IgD-negative memory B cell (primary cell): ENCODE data around the gene LRP2BP. TPM values are rescaled to one million over a fixed set of nuclear protein-coding genes. Genes with fewer than 3 reads are reported as not detected.

Source experiments
- H3K27ac Mint-ChIP-seq, 3 donors: one replicate each; pipeline ENCODE4 v1.8.0; 2020 to 2022; ENCODE audit warnings: mild to moderate bottlenecking in 3 of 3, mixed read lengths in 3 of 3, moderate library complexity in 1 of 3
- H3K27me3 Mint-ChIP-seq: one replicate; pipeline ENCODE4 v1.8.0; 2021; ENCODE audit warnings: mixed read lengths
- H3K36me3 Mint-ChIP-seq: one replicate; pipeline ENCODE4 v1.8.0; 2020; ENCODE audit warnings: mild to moderate bottlenecking, mixed read lengths
- H3K4me1 Mint-ChIP-seq, 3 donors: one replicate each; pipeline ENCODE4 v1.8.0; 2020 to 2022; ENCODE audit warnings: mixed read lengths in 3 of 3, mild to moderate bottlenecking in 1 of 3
- H3K4me3 Mint-ChIP-seq, 4 donors: one replicate each; pipeline ENCODE4 v1.8.0; 2020 to 2022; ENCODE audit warnings: mild to moderate bottlenecking in 4 of 4, mixed read lengths in 4 of 4, moderate library complexity in 3 of 4
- H3K9me3 Mint-ChIP-seq, 3 donors: one replicate each; pipeline ENCODE4 v1.8.0; 2020 to 2021; ENCODE audit warnings: mixed read lengths in 3 of 3, mild to moderate bottlenecking in 1 of 3
- polyA plus RNA-seq: library from polyadenylated mRNA; unstranded; fragments of 300-500 nt; fragmentation: Illumina TruSeq; gene quantifications from one replicate; pipeline ENCODE4 v1.2.3, GENCODE V29; 2021

The LRP2BP gene
- polyA plus RNA-seq, 1 donor from 2014 or later, result 0.89 TPM

DNA sequence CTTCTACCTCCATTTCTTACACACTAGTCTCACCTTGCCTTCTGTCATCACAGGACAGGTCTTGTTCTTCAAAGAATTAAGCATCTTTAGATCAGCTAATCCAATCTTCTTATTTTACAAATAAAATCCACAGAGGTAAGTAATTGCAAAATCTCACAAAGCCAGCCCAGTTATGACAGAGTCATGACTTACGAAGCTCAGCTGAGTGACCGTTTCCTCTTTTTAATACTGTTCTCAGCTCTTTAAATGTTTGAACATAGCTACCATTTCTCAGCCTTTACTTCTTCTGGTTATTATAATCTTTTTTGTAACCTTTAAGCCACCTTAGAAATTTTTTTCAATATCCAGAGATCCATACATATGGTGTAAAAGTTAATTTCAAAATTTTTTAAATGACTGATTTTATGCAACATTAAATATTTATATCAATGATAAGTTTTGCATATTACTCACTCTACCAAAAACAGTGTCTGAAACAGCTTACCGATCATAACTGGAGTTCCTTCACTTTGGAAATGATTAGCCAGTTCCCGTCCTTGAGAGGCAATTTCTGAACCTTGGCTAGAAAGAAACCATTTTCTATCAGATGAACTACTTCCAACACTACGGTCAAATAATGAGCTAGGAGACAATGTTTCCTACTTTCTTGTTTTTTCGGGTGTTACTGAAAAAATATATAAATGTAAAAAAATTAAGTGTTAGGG, 9.7 kb upstream of the LRP2BP start:
- Mint-ChIP-seq H3K27me3 (no peaks in the 10 kb centered on the region), H3K27ac (peak overlapping the region in 1 of 3 donors; percentile 64), H3K4me3 (no peak overlapping the region), H3K9me3 (no peaks in the 10 kb centered on the region), H3K36me3 (peaks cover 19% of the 10 kb centered on the region), H3K4me1 (peaks cover 3 to 7% (median 6%) of the 10 kb centered on the region in 3 donors)

DNA sequence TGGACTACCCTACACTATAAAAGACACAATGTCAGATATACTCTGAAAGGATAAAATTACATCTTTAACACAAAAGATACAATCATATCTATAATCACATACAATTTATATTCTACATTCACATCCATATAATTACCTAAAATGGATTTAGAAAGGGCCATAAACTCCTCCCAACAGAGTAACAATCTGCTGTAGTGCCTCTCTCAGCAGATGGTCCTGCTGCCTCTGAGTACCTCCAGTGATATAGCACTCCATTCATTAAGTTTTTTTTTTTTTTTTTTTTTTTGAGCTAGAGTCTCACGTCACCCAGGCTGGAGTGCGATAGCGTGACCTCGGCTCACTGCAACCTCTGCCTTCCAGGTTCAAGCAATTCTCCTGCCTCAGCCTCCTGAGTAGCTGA, 8.3 kb upstream of the LRP2BP start:
- Mint-ChIP-seq H3K4me3 (no peak overlapping the region), H3K36me3 (peaks cover 16% of the 10 kb centered on the region), H3K9me3 (no peaks in the 10 kb centered on the region), H3K27ac (no peak overlapping the region), H3K27me3 (no peaks in the 10 kb centered on the region), H3K4me1 (peaks cover 4 to 7% (median 6%) of the 10 kb centered on the region in 3 donors)

- H3K4me3 Mint-ChIP-seq, result peak overlapping the region in 1 of 4 donors; percentile 98
- peak overlapping the region in 1 of 3 donors; percentile 98 for H3K27ac Mint-ChIP-seq
- H3K36me3 Mint-ChIP-seq, result peaks cover 6% of the 10 kb centered on the region
- H3K27me3 Mint-ChIP-seq, result no peaks in the 10 kb centered on the region
- peaks cover 22 to 27% (median 25%) of the 10 kb centered on the region in 3 donors for H3K4me1 Mint-ChIP-seq
- no peaks in the 10 kb centered on the region for H3K9me3 Mint-ChIP-seq
These were observed 3.7 kb upstream of the LRP2BP start for GRCh38 chr4:185399466-185399865.

DNA sequence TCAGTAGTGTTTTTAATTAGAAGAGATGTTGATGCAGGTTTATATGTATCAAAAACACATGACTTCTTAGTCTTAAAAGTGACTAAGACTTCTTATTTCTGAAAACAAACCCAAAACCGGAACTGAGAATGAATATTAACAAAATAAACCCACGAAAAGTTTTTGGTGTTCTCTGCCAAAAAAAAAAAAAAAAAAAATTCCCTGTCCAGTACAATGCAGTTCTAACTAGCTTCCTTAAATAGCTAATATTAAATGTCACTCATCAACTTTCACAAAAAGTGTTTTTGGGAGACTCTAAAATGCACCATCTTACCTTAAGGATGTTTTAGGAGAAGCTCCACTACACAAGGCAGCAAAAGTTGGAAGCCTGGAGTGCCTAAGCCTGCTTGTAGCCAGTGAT, 2.9 kb upstream of the LRP2BP start:
- Mint-ChIP-seq H3K4me1 (peaks cover 25 to 32% (median 27%) of the 10 kb centered on the region in 3 donors), H3K4me3 (peak overlapping the region in 2 of 4 donors; percentile 39 to 98), H3K9me3 (no peaks in the 10 kb centered on the region), H3K27me3 (no peaks in the 10 kb centered on the region), H3K36me3 (peaks cover 4% of the 10 kb centered on the region), H3K27ac (peak overlapping the region in 2 of 3 donors; percentile 31 to 98)

- no peaks in the 10 kb centered on the region for H3K9me3 Mint-ChIP-seq
- no peaks in the 10 kb centered on the region for H3K27me3 Mint-ChIP-seq
- peaks cover 35 to 42% (median 38%) of the 10 kb centered on the region in 3 donors for H3K4me1 Mint-ChIP-seq
- H3K27ac Mint-ChIP-seq, result peak within 1 kb of the TSS; percentile 94 to 98 (median 98)
- H3K36me3 Mint-ChIP-seq, result peaks cover 4% of the 10 kb centered on the region
- H3K4me3 Mint-ChIP-seq, result peak within 1 kb of the TSS; percentile 95 to 98 (median 96)
These were observed 1.1 kb upstream of the LRP2BP start, which contains the start of gene ANKRD37 for GRCh38 chr4:185396724-185397385. Gene ANKRD37, plus strand, starts transcription at chr4:185396841. Its CDS starts 83 bp downstream, at chr4:185396924.

DNA sequence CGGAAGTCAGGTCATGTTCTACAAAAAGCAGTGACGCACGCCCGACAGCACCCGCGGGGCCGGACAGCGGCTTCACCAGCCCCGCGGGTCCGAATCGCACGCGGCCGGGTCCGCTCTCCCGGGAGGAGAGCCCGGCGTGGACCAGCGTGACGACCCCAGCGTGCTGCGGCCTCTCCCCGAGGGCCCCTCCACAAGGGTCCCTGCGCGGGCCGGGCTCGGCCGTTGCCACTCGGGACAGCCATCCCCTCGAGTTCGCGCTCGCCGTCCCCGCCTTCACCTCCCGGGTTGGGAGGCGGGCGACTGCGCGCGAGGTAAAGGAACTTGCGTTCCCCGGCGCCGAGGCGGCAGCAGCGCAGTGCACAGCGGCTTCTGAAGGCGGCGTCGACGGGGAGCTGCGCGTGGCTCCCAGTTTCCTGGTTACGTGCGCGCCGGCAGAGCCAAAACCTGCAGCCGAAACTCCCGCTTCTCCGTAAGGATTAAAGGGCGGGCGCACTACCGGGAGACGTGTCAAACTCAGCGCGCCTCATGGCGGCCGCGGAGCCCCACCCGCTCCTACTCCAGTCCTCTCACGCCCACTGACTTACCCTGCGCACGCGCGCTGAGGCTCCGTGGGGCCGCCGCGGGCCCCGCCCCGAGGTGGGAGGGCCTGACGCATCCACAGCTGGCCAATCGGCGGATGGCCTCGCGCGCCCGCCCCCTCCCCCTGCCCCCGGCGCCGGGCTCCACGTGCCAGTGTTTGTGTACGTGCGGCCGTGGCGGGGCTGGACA, 416 bp upstream of the LRP2BP start:
- peaks cover 3% of the 10 kb centered on the region for H3K36me3 Mint-ChIP-seq
- peaks cover 38 to 42% (median 42%) of the 10 kb centered on the region in 3 donors for H3K4me1 Mint-ChIP-seq

DNA sequence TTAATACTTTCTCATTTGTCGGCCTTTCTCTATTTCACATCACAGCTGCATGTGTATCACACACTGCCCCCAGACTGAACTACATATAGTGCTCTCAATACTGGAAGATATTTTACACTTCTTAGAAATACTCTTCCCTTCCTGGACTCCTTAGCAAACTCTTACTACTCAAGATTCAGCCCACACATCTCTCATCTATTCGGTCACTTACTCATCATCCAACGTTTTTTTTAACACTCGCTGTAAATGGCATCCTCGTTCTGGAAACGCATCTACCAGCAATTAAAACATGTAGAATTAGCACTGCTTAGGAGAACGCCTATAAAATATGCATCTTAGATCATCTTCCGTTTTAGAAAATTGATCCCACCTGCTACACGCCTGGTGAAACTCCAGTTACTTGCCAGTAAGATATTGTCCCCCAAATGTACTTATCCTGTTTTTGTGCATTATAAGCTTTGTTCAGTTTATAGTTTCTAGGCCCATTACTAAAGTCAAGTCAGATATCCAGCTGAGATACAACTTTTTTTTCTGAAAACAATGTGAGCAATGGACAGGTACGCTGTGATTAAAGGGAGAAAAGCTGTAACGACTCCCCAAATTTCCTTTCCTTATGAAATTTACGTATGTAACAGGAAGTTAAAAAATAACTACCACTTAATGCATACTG, 1.0 kb downstream of the LRP2BP start:
- peaks cover 39 to 44% (median 42%) of the 10 kb centered on the region in 3 donors for H3K4me1 Mint-ChIP-seq
- H3K27me3 Mint-ChIP-seq, result no peaks in the 10 kb centered on the region
- H3K27ac Mint-ChIP-seq, result peak overlapping the region; percentile 74 to 98 (median 94)
- H3K4me3 Mint-ChIP-seq, result peak overlapping the region; percentile 95 to 98 (median 96)
- H3K9me3 Mint-ChIP-seq, result no peaks in the 10 kb centered on the region
- H3K36me3 Mint-ChIP-seq, result no peaks in the 10 kb centered on the region

More for the DNA sequence above, 416 bp upstream of the LRP2BP start:
- Mint-ChIP-seq H3K27me3 (no peaks in the 10 kb centered on the region), H3K27ac (peak overlapping the region; percentile 94 to 98 (median 98)), H3K4me3 (peak overlapping the region; percentile 95 to 98 (median 96)), H3K9me3 (no peaks in the 10 kb centered on the region)

DNA sequence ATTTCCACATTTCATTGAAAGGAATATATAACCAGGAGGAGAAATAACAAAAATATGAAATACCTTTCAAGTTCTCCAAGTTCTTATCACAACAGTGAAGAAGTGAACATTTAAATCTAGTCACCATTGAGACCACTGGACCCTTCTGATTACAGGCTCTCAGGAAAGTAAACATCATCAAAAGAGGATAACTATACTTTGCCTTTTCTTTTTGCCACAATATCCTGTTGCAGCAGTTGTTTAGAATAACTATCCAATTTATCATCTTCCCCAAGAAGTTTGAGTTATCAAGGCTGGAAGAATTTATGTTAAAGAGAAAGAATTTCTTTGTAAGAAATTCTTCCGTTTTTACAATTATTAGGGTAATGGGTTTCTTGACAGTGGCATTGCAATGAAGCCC, 3.6 kb downstream of the LRP2BP start:
- no peaks in the 10 kb centered on the region for H3K9me3 Mint-ChIP-seq
- H3K4me3 Mint-ChIP-seq, result peak overlapping the region in 1 of 4 donors; percentile 52
- no peaks in the 10 kb centered on the region for H3K27me3 Mint-ChIP-seq
- peaks cover 26 to 30% (median 29%) of the 10 kb centered on the region in 3 donors for H3K4me1 Mint-ChIP-seq
- H3K27ac Mint-ChIP-seq, result peak overlapping the region in 2 of 3 donors; percentile 16 to 34
- H3K36me3 Mint-ChIP-seq, result peaks cover 2% of the 10 kb centered on the region

- H3K4me3 Mint-ChIP-seq, result peak overlapping the region in 1 of 4 donors; percentile 52
- no peaks in the 10 kb centered on the region for H3K27me3 Mint-ChIP-seq
- H3K9me3 Mint-ChIP-seq, result no peaks in the 10 kb centered on the region
- peaks cover 2% of the 10 kb centered on the region for H3K36me3 Mint-ChIP-seq
- H3K27ac Mint-ChIP-seq, result no peak overlapping the region
- peaks cover 23 to 30% (median 28%) of the 10 kb centered on the region in 3 donors for H3K4me1 Mint-ChIP-seq
These were observed 4.8 kb downstream of the LRP2BP start for GRCh38 chr4:185390941-185391340.

GRCh38 chr4:185387957-185388356, 7.8 kb downstream of the LRP2BP start:
- Mint-ChIP-seq H3K4me1 (peaks cover 4 to 20% (median 9%) of the 10 kb centered on the region in 3 donors), H3K36me3 (peaks cover 2% of the 10 kb centered on the region), H3K4me3 (no peak overlapping the region), H3K9me3 (no peaks in the 10 kb centered on the region), H3K27me3 (no peaks in the 10 kb centered on the region), H3K27ac (peak overlapping the region in 1 of 3 donors; percentile 12)

DNA sequence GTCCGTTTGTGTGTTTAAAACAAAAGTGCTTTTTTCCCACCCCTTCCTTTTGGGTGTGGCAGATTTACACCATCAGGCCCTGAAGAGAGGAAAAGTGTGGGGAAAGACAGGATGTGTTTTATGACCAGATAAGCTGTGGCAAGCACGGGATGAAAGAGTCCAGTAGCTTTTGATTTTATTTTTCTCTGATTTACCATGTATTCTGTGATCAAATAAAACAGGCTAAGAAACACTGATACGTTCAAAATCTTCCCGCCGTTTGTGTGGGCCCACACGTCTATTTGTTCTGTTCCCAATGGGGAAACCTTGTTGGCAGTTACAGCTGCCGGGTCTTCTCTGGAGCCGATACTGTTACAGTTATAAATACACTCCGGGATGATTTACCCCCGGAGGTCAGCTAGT, 10.8 kb downstream of the LRP2BP start:
- no peak overlapping the region for H3K4me3 Mint-ChIP-seq

GRCh38 chr4:185384061-185384460, 11.7 kb downstream of the LRP2BP start:
- no peaks in the 10 kb centered on the region for H3K27me3 Mint-ChIP-seq
- peaks cover 2% of the 10 kb centered on the region for H3K36me3 Mint-ChIP-seq
- H3K4me1 Mint-ChIP-seq, result peaks cover 0 to 4% (median 0%) of the 10 kb centered on the region in 3 donors
- no peak overlapping the region for H3K4me3 Mint-ChIP-seq
- peaks cover 0 to 12% (median 0%) of the 10 kb centered on the region in 3 donors for H3K9me3 Mint-ChIP-seq
- H3K27ac Mint-ChIP-seq, result no peak overlapping the region

More for the DNA sequence above, 10.8 kb downstream of the LRP2BP start:
- Mint-ChIP-seq H3K36me3 (peaks cover 2% of the 10 kb centered on the region), H3K4me1 (peaks cover 0 to 4% (median 1%) of the 10 kb centered on the region in 3 donors), H3K27ac (peak overlapping the region in 2 of 3 donors; percentile 49 to 65), H3K27me3 (no peaks in the 10 kb centered on the region), H3K9me3 (peaks cover 0 to 12% (median 0%) of the 10 kb centered on the region in 3 donors)

- peaks cover 0 to 12% (median 0%) of the 10 kb centered on the region in 3 donors for H3K9me3 Mint-ChIP-seq
- H3K27me3 Mint-ChIP-seq, result no peaks in the 10 kb centered on the region
- no peak overlapping the region for H3K4me3 Mint-ChIP-seq
- H3K27ac Mint-ChIP-seq, result no peak overlapping the region
- peaks cover 3% of the 10 kb centered on the region for H3K36me3 Mint-ChIP-seq
- peaks cover 0 to 4% (median 0%) of the 10 kb centered on the region in 3 donors for H3K4me1 Mint-ChIP-seq
These were observed 12.3 kb downstream of the LRP2BP start for GRCh38 chr4:185383451-185383850.

DNA sequence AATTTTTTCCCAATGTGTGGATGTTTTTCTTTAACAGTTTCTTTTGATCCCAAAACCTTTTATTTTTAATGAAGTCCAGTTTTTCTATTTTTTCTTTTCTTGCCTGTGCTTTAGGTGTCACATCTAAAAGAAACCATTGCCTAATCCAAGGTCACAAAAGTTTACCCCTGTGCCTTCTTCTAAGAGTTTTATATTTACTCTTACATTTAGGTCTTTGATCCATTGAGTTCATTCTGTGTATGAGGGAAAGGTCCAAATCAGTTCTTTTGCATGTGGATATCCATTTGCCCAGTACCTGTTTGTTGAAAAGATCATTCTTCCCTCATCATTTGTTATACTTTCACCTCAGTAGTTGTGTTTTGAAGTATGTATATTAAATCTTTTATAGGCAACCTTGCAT, 13.0 kb downstream of the LRP2BP start:
- Mint-ChIP-seq H3K27ac (no peak overlapping the region), H3K4me3 (no peak overlapping the region), H3K4me1 (peaks cover 0 to 4% (median 0%) of the 10 kb centered on the region in 3 donors), H3K36me3 (peaks cover 7% of the 10 kb centered on the region), H3K27me3 (no peaks in the 10 kb centered on the region), H3K9me3 (peaks cover 0 to 12% (median 0%) of the 10 kb centered on the region in 3 donors)
